GM21786 (cell line): ENCODE results near the gene ANKS6.

Source experiments
- ATAC-seq: cut with Tn5 transposase; IDR thresholded peaks from one replicate; pipeline ENCODE4 v1.9.1; 2021; ENCODE audit not compliant: unreplicated experiment

ANKS6 gene

DNA sequence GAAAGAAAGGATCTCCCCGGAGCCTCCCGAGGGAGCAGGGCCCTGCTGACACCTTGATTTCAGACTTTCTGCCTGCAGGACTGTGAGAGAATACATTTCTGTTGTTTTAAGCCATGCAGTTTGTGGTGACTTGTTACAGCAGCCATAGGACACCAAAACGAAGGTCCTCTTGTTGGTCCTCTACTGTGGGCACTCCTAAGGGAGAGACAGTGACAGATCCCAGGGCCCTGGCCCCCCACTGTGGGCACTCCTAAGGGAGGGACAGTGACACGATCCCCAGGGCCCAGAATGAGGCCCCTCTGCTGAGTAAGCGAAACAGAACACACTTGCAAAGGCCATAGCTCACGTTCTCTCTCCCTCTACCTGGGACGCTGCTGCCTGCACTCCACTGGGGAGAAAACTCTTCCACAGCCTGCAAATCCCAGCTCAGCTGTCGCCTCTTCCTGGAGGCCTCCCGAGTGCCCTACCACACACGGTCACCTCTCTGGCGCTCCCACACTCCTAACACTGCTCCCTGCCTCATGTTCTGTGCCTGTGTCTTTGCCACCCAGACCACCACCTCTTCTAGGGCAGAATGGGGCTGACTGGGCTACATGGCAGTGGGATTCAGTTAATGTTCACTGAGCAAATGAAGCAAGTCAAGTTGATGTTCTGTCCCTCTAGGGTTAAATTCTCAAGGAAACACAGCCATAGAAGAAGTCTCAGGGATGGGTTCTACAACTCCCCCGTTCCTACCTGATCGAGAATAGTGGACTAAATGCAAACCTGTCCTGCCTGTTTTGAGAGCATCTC lies 23.8 kb downstream of the ANKS6 start:
- ATAC-seq, result no peak

DNA sequence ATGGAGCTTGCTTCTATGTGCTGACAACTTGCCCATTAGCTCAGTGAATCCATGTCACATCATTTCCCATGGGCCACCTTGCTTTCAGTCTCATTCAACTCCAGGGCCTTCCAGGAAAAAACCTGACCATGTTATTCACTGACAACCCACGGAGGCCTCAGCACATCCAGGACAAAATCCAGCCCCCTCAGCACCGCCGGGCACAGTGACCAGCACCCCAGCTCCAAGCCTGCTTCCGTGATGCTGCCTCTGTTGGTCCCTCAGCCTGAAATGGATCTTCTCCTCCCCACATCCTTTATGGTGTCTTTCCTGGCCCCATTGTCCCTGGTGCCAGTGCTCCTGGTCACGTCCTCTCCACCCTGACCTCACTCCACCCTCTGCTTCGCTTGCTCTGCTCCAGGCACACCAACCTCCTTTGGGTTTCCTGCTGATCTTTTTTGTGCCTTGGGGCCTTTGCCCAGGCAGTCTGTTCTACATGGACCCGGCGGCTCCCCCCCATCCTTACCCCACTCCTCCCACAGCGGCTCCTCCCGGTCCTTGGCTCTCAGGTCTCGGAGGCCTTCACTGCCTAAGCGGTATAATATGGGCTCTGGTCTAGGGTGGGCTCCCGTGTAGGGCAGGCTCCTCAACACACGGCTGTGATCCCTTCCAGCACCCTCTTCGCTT lies 25.0 kb downstream of the ANKS6 start:
- no peak for ATAC-seq

DNA sequence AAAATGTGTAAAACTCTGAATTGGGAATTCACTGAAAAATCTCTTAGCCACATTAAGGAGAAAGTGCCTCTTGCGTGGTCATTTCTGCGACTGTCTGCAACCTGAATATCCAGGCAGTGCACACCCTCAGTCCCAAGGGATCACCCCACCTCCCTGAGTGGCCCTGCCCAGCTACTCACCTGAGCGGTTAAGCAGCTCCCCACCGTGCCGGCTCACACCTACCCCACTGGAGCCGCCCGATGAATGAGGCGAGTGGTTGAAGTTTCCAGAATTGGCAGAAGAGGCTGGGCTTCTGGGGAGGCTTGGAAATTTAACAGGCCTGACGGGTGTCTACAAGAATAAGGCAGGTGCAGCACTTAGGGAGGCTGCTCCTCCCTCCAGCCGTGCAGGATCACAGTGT lies 25.6 kb downstream of the ANKS6 start:
- ATAC-seq, result no peak

DNA sequence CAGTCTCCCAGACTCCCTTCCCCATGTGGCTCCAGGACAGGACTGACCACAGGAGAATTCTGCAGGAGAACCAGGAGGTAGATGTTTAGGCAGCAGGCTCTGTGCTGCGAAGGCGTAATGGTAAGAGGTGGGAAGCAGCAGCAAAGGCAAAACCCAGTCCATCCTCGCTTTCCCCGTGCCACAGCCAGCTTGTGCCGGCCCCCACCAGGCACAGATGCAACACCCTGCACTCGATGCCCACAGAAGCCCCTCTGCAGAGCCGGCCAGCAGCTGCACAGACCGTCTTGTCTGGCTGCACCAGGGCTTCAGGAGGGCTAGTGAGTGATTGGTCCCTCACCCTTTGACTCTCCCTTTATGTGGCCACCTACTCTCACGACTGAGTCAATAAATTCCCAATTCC lies 28.0 kb downstream of the ANKS6 start:
- no peak for ATAC-seq

DNA sequence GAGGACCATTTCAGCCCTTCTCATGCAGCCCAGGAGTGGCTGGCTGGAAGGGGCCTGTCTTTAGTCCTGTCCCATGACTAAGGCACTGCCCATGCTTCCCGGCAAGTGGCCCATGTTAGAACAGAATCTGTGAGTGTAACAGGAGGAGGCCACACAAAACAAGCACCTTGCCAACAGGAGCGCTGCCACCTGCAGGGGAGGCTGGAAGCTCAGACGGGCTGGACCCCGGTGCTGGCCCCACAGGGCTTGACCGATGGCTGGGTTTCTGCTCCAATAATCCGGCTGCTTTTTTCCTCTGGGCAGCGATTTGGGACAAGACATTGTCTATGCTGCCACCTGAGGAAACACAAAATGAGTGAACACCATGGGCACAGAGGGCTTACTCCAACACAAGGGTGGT lies 28.4 kb downstream of the ANKS6 start:
- ATAC-seq, result no peak

DNA sequence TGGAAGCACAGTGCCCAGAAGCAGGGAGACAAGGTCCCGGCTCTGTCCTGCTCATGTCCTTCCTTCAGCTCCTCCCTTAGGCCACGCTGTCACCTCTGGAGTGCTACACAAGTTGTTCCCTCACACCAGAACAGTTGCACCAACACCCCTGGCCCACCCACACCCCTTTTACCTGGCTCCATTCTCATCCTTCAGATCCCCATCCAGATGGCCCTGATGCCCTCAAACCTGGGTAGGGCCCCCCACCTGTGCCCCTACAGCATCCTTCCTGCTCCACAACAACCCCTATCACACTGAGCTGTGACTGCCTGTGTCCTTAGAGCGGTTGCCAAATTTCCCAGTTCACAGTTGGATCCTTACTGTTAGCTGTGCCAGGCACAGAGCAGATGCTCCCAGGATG lies 29.2 kb downstream of the ANKS6 start:
- ATAC-seq, result no peak

DNA sequence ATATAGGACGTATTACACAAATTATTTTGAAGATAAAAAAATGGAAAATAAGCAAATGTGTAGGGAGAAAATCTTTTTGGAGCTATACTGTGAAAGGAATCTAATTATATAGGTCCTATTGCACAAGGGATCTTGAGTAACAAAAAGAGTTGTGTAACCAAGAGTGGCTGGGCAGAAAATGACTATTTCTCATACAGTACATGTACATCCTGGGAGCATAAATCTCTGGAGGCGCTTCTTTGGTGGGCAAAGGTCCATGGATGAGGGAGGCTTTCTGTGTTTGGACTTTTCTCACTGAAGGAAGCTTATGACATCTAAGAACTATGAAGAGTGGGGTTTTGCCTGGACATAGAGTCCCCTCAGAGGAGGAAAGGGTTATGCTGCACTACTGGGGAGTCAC lies 29.8 kb downstream of the ANKS6 start:
- ATAC-seq, result no peak

DNA sequence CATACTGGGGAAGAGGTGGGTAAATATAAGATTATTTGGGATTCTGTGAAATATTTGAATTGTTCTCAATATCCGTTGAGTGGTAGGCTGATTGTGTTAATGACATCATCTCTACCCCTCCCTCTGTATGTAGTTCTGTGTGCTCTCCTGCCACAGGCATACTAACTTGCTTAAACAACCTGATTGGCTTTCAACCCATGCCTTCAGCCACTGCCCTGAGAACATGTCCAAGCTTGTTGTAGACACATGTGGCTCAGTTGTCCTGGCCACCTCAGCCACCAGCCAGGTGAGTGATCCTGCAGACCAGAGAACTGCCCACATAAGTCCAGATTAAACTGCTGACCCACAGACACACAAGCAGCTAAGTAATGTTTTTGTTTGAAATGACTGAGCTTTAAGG lies 31.1 kb downstream of the ANKS6 start:
- no peak for ATAC-seq

DNA sequence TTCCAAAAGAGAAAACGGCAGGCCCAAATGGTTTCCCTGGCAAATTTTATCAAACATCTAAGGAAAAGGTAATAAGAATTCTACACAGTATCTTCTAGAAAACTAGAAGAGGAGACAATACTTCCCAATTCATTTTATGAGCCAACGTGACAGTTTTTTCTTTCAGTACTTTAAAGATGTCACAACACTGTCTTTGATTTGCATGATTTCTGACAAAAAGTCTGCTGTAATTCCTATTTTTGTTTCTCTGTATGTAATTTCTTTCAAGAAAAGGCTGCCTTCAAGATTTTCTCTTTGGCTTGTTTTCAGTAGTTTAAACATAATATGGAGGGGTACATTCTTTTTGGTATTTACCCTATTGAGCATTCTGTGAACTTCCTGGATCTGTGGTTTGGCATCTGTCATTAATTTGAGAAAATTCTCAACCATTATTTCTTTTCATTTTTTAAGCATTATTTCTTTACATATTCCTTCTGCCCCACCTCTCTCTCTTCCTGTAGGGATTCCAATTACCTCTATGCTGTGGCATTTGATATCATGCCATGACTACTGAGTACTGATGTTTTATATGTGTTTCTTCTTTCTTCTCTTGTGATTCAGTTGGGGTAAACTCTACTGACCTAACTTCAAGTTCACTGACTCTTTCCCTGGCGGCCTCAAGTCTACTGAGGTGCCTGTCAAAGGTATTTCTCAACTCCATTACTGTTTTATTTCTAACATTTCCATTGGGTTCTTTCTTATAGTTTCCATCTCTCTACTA lies 32.2 kb downstream of the ANKS6 start:
- ATAC-seq, result no peak

DNA sequence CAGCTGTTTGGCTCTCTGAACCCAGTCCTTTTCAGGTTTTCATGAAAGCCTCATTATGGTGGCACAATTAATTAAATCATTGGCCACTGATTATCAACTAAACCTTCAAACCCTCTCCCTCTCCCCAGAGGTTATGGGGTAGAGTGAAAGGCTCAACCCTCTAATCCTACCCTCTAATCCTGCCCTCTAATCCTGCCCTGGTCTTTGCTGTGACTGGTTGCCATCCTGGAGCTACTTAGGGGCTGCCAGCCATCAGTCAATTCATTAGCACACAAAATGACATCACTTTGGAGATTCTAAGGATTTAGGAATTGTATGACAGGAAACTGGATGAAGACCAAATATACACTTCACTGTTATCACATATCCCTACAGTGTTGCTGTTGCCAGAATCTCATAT lies 36.1 kb downstream of the ANKS6 start:
- no peak for ATAC-seq

DNA sequence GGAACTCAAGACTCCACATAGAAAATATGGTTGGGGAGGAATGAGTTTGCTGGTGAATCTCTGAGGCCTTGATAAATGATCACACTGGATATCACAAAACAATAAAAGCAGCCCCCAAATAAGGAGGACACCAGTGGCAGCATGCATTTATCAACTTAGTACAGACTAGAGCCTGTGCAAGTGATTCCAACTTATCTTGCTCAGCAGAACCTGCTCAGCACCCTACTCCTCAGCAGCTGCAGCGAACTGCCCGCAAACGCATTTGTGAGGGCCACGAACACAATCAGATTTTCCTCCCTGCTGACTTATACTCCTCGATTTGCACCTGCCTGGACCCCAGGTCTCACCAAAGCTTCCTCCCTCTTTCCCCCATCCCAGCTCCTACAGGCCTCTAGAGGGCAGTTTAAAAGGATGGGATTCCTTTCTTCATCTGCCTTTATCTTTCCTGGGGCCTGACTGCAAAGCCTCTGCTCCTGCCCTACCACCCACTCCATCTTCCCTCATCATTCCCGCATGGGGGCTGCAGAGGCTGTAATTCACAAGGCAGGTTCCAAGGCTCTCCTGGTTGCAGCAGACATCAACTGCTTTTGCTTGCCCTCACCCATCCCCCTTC lies 41.2 kb downstream of the ANKS6 start:
- no peak for ATAC-seq

DNA sequence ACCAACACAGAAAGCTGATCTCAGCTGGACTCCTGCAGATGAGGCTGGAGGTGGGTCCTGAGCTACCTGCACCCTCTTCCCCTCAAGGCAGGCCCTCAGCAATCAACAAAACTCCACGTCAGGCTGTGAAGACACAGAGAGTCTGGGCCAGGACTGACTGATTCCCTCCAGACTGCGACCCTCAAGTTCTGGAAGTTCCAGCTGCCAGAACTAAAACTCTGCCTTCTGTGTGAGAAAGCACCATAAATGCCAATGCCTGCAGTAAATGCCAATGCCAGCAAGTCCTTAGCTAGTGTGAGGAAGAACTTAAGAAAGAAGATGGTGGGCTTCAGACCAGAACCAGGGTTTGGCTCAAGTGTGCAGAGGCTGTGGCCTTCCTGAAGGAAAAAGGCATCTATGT lies 45.1 kb downstream of the ANKS6 start:
- ATAC-seq, result no peak

DNA sequence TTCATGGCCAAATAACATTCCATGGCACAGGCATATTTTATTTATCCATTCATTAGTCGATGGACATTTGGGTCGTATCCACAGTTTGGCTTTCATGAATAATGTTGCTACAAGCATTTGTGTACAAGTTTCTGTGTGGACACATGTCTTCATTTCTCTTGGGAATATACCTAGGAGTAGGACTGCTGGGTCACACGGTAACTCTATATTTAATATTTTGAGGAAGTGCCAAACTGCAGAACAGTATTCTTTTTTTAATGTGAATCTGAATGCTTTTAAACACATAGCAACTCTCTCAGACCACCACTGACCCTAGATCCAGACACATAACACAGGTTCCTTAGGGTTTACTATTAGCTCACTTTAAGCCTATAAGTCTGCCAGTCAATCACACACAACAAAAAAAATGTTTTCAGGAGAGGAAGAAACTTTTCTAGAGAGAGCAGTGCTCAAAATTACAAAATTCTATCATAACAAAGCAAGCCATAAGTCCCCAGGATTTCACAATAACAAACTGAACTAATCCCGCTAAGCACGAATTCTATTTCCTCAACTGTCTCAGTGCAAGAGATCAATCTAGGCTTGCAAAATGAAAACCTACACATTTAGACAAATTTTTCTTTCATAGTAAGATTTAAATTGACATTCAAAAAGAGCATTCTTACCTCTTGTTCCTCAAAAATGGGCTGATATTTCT lies 45.8 kb downstream of the ANKS6 start:
- no peak for ATAC-seq

DNA sequence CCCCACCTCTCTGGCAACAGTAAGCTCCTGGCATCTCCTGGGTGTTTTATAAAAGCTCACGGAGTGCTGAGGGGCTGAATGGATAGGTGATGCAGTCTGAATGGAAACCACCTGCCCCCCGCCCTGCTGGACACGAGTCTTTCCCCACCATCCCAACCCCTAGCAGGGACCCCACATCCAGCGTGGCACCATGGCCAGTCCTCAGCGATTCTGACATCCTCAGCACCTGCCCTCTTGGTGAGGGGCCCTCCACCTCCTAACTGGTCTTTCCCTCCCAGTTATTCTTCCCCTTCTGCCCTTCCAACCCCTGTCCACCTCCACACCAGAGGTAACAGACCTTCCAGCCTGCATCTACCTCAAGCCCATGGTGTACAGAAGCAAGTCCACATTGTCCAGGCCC lies 48.9 kb downstream of the ANKS6 start:
- no peak for ATAC-seq

DNA sequence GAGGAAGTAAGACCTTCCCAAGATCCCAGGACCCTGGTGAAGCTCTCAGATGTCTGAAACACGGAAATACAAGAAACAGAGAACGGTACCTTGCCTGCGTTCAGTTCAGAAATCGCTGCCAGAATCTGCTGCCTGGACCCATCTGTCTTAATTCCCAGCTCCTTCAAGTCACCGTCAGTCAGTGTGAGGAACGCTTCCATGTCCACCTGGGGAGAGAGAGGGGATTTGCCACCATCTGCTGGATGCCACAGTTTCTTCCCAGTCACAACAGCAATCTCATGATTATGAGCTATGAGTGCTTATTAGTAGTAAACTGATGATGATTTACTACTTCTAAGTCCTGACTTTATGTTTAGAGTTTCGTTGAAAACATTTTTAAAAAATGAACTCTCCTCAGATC lies 50.9 kb downstream of the ANKS6 start:
- ATAC-seq, result no peak

DNA sequence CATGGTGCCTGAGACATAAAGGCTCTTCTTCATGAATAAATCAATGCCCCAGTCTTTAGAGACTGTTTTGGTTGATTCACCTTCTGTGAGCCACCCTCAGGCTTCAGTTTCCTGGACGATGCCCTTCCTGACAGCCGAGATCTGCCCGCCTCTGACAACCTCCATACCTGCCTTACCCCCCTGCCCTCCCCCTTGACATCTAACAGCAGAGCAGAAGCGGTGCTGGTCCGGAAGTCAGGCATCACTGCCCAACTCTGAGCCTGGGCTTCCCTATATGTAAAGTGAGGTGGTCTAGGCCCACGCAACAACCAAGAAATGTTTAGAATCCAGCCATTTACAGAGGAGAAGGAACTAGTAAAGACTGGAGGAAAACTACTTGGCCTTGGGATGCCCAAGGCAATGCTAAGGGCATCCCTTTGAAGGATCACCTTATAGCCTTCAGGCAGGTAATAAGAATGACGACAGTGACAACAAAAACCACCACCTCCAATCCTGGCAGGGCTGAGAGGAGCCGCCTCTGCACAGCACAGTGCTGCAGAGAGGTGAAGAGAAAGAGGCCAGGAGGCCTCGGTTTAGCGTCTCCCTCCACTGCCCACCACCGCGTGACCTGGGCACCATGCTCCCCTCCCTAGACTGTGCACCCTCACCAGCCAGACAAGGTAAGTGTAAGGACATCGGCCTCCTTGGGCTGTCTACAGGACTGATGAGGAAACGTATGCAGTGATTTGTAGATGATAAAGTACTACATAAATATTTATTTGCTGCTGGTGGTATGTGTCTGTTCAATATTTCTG lies 52.3 kb downstream of the ANKS6 start:
- no peak for ATAC-seq

DNA sequence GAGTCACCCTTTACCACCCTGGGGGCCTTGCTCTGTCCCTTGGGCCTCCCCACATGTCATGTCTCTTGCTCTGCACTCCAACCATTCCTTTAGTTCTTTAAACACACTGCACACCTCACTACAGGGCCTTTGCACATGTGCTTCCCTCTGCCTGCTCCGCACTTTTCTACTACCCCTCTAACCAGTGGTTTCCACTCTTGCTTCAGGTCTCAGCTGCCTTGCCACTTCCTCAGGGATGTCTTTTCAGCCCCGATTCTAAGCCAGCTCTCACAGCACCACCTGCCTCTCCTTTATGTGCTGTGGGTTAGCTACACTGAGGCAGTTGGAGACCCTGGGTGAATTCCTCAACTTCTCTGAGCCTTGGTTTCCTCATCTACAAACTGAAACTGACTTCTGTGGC lies 53.0 kb downstream of the ANKS6 start:
- ATAC-seq, result no peak

DNA sequence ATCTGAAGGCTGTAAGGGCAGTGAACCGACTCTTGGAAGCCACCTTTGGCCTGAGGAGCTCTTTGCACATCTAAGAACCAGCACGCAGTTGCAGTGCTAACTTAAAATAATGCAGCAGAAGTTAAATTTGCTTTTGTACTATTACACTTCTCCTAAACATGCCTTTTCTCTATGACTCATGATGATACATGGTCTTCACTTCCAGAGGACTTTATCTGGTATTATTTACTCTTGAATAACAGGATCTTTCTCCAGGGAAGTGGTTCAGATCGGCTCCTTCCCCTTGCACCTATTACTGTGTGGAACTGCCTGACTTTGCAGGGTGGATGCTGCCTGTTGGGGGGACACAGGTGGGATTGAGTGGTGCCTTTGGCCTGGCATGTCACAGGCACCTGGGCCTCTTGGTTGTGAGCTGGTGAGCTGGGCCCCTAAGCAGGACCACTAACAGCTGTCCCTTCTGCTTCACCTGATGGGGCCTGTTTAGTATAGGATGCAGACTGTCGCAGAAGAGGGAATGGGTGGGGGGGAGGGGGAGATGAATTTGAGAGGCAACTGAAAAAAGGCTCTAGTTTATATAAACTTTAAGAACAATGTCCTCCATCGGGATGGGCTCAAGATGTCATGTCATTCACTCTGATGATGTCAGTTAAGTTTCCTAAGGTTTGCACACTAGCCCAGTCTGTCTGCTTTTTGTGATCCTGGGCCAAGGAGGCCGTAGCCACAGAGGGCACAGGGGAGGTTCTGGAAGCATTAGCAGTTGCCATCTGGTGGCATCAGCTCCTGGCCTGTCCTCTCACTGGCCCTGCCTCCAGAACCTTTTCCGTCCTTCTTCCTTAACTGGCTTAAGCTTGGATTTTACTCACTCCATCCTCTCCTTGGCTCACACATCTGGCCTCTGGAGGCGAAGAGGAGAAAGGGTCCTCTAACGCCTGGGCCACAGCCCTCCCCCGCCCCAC lies 53.8 kb downstream of the ANKS6 start:
- no peak for ATAC-seq

DNA sequence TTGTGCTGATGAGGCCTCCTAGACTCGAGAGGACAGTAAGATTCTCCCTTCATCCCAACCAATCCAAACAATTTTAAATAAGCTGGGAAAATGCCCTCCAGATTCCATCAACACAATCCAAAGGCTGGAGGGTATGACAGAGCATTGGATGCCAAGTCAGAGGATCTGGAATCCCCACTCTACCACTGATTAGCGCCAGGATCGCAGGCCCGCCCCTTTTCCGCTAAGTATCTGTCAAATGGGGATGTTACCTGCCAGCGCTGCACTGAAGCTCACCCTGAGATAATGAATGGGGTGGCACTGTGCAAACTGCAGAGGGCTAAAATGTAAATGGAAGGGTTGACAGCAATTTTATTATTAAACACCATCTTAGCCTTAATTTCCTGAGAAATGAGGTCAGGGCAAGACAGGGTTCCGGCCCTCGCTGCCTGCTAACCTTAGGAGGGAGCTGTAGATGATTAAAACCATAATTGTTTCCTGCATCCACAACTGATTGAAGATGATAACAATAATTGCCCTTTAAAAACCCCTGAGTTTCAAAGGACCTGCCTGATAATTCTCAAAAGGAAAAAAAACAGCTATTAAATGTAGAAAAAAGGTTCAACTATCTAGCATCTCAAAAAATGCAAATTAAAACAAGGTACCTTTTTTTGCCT lies 56.0 kb downstream of the ANKS6 start:
- no peak for ATAC-seq
